Occipital lobe (tissue), 2 donors: Measurements from ENCODE around the gene DPP6. TPM values are rescaled to one million over a fixed set of nuclear protein-coding genes. Genes with fewer than 3 reads are reported as not detected.
"Not testable (repeated sequence)": the region's sequence is repeated elsewhere in the genome, so short reads cannot be mapped to it uniquely, and the experiment has no call there.

ENCODE experiments used
- DNase-seq: peaks from one replicate; lab custom pipeline; 2025; lab: John Stamatoyannopoulos, UW
- total RNA-seq: library from RNA; depleted of rRNA; stranded (reverse); fragments of >200 nt; gene quantifications from one replicate; pipeline ENCODE4 v1.2.3, GENCODE V29; 2014

DPP6 gene
- total RNA-seq, 1 donor from 2014 or later = 36.7 TPM

- DNase-seq = not testable (repeated sequence)
These were observed 96.8 kb downstream of the DPP6 start for GRCh38 chr7:154148791-154149516.

DNA sequence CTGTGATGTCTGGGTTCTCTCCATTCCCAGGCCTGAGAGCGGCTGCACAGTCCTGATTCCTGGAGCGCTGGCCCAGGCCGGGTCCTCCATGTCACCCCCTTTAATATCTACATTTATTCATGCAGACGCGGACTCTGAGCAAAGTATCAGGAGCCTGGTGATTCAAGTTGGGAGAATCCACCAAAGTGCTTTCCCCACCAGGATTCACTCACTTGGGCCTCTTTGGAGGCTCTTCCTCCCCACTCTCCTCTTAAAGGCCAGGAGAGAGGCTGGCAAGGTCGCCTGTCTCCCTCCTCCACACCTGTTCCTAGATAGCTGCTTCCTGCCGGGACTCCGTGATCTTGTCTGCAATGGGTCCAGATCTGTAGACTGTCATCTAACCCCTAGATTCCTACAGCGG is 98.5 kb downstream of the DPP6 start:
- not testable (repeated sequence) for DNase-seq

DNA sequence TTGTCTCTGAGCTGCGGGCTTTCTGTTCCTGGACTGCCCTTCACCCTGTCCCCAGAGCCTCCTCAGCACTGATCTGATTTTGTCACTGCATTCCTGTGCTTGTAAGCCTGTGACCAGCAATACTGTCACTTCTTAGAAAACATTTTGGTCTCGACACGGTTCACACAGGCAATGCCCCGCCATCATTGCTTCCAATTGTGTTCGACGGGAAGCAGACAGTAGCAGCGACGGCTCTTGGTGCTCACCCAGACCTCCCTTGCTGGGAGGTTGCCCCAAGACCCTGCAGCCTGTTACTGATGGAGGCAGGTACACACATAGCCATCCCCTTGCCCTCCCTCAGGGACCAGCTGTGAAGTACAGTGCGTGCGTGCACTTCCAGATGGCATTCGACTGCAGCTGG is 99.1 kb downstream of the DPP6 start:
- not testable (repeated sequence) for DNase-seq

DNA sequence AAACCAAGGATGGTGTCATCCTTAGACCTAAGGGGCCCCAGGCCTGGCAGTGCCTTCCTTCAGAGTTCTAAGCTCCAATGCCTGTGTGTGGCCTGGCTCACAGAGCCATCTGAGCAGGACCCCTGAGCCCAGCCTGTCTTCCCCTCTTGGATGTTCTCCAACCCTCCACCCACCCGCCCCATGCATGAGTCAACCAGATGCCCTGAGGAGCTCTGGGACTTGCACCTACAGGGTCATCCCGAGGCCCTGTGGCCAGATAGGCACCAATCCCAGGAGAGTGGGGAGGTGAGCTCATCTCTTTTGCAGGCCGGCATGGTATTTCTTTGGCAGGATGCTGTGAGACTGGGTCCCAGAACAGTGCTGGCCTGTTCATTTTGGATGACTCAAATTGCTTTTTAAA is 103.7 kb downstream of the DPP6 start:
- DNase-seq = not testable (repeated sequence)

- not testable (repeated sequence) for DNase-seq
These were observed 110.7 kb downstream of the DPP6 start for GRCh38 chr7:154162921-154163320.

GRCh38 chr7:154163642-154164041 is 111.4 kb downstream of the DPP6 start:
- not testable (repeated sequence) for DNase-seq

- no peak for DNase-seq
These were observed 114.9 kb downstream of the DPP6 start for GRCh38 chr7:154167051-154167450.

GRCh38 chr7:154167807-154168206 is 115.6 kb downstream of the DPP6 start:
- DNase-seq = peak; percentile 31

GRCh38 chr7:154171422-154171821 is 119.2 kb downstream of the DPP6 start:
- DNase-seq = no peak

- DNase-seq = no peak
These were observed 120.0 kb downstream of the DPP6 start for GRCh38 chr7:154172236-154172635.

DNA sequence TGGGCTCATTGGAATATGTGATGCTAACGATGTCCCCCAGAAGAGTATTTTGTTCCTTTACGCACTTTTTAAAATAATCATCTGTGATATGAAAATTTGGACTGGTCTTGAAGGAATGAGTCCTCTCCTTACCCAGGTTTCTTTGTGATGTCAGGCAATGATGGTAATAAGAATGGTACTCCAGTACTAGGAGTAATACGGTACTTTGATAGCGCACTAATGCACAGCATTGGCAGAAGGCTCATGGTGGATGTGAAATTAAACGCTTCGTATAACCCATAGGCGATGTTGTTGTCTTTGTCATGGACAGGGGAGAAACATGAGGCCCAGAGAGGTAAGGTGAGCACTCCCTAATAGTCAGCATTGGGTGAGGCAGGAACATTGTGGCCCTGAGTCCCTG is 125.4 kb downstream of the DPP6 start:
- DNase-seq = no peak

DNA sequence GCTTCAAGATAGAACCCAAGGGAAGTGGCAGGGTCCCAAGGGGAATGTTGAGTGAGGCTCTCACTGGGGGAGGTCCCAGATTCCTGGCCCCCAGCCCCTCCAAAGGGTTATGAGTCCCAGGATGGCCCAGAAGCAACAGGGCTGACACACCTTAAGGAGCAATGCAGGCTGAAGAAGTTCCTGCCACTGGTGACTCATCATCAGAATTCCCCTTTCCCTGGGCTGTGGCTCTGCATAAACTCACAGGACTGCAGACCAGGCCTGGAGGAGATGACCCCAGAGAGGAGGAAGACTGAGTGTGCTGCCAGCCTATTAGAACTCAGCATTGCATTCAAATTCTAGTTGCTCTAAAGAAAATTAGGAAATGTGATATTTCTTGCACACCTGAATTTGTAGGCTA is 126.7 kb downstream of the DPP6 start:
- no peak for DNase-seq

DNA sequence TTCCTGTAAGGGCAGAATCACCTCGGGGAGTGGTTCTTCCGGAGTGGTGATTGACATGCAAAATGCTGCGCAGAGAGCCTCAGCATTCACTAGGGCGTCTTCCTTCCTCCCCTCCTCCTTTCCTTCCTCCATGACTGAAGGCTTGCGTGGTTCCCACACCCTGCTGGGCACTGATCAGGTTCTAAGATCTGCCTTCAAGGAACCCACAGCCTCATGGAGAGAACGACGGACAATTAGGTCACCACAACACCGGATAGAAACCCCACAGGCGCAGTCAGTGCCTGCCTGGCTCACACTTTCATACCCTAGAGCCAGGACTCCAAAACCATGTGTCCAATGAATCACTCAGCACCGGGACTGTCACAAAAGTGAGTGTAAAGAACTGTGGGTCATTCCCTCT is 131.3 kb downstream of the DPP6 start:
- DNase-seq = no peak

DNA sequence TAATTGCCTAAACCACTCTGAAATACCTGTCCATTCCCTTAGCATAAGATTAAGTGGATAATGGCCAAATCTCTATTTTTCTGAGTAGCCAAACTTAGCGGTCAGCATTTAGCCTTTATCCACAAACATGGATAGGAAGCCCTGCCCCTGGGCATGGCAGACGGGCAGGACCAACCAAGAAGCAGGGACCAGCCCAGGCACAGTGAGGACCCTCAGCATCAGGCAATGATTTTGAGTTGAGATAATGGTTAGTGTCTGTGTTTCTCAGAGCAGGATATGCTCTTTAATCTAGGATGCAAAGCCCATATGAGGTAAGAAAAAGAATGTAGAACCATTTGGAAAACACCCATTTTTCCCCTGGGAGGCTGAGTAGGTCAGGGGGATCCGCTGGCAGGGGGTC is 131.7 kb downstream of the DPP6 start:
- no peak for DNase-seq

- no peak for DNase-seq
These were observed 134.6 kb downstream of the DPP6 start for GRCh38 chr7:154186811-154187210.

DNA sequence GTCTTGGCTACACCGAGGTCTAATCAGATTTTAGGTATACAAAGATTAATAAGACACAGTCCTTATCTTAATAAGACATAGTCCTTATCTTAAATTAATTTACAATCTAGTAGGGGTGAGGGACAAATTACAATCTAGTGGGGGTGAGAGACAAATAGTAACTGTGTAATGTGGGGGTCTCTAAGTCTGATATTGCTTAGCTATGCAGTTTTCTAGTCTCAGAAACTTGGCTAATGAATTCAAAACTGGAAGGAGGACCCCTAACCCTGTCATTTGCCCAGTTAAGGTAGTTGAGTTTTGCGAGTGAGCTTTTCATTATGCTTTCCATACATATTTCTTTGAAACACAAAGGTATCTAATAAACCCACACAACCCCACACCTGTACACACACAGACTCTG is 136.1 kb downstream of the DPP6 start:
- DNase-seq = no peak

DNA sequence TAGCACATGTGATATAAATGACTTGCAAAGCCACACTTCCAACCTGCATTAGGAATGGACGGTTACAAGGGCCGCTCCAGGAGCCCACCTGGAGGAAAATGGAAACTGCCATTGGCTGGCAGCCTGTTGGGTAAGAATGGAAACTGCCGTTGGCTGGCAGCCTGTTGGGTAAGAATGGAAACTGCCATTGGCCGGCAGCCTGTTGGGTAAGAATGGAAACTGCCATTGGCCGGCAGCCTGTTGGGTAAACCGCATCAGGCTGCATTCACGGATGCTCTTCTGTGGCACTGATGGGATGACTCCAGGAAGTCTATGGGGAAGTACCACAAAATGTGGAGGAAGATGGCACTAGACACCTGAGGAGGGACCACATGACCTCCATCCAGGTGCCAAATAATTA is 143.1 kb downstream of the DPP6 start:
- DNase-seq = no peak

- DNase-seq = no peak
These were observed 146.3 kb downstream of the DPP6 start for GRCh38 chr7:154198481-154198880.

GRCh38 chr7:154200241-154200640 is 148.0 kb downstream of the DPP6 start:
- no peak for DNase-seq

DNA sequence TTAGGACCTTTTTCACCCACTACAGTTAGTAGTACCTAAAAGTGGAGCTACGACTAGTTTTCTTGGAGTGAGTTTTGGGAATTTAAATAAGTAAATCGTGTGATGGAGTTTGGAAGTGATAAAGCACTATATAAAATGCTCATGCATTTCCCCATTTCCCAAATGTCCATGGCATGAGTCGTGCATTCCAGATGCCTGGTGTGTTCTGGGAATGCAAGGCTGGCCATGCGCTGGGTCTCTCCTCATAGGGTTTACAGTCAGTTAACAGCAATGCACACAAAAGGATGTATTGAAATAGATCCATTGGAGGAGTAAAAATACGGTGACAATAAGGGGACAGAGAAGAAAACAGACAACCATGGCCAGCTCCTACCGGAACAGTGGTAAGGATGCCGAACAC is 149.8 kb downstream of the DPP6 start:
- no peak for DNase-seq

GRCh38 chr7:154204046-154204445 is 151.8 kb downstream of the DPP6 start:
- DNase-seq = no peak

DNA sequence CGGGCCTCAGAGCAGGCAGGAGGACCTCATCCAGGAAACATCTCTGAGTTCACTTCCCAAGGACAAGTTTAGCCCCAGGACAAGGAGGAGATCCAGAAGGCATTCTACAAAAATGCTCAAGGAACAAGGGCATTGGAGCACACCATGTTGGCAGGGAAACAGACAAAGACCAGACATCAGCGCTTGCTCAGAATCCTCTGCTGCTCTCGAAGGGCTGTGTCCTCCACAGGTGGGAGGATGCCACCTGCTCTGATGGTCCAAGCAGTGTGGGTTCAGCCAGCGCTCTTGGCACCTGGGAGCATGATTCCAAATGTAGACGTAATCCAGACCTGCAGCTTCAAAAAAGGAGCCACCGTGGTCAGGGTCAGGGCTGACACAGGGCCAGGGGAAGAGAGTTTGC is 160.7 kb downstream of the DPP6 start:
- no peak for DNase-seq

- DNase-seq = no peak
These were observed 165.6 kb downstream of the DPP6 start for GRCh38 chr7:154217688-154218340.
